Fibroblast of skin of right biceps (primary cell): Measurements from ENCODE around the gene POLR3B.
"Not testable (repeated sequence)": the region's sequence is repeated elsewhere in the genome, so short reads cannot be mapped to it uniquely, and the experiment has no call there.

Experiments used
- DNase-seq: peaks from one replicate; pipeline ENCODE4 v3.0.0-alpha.2; 2013

The POLR3B gene

GRCh38 chr12:106357549-106358395 lies at the start of gene POLR3B:
TSS of gene POLR3B (plus strand) at chr12:106357748. CDS start at chr12:106357880, 132 bp downstream.
- DNase-seq: peak; percentile 96

GRCh38 chr12:106308121-106308520 lies 49.4 kb upstream of the POLR3B start:
- no peak for DNase-seq

GRCh38 chr12:106308611-106309010 lies 48.9 kb upstream of the POLR3B start:
- DNase-seq: no peak

GRCh38 chr12:106309671-106310505 lies 47.7 kb upstream of the POLR3B start:
- peak; percentile 81 for DNase-seq

GRCh38 chr12:106310687-106311086 lies 46.9 kb upstream of the POLR3B start:
- no peak for DNase-seq

- DNase-seq: no peak
Measured at GRCh38 chr12:106311139-106311538, 46.4 kb upstream of the POLR3B start.

- DNase-seq: not testable (repeated sequence)
Measured at GRCh38 chr12:106313413-106313812, 44.1 kb upstream of the POLR3B start.

GRCh38 chr12:106315523-106315922 lies 42.0 kb upstream of the POLR3B start:
- no peak for DNase-seq

- no peak for DNase-seq
Measured at GRCh38 chr12:106317406-106318082, 40.0 kb upstream of the POLR3B start.

GRCh38 chr12:106321139-106321850 lies 36.3 kb upstream of the POLR3B start:
- no peak for DNase-seq

- DNase-seq: no peak
Measured at GRCh38 chr12:106323537-106323936, 34.0 kb upstream of the POLR3B start.

- DNase-seq: no peak
Measured at GRCh38 chr12:106327309-106327869, 30.2 kb upstream of the POLR3B start.

- DNase-seq: no peak
Measured at GRCh38 chr12:106328735-106329134, 28.8 kb upstream of the POLR3B start.

- no peak for DNase-seq
Measured at GRCh38 chr12:106329231-106329982, 28.1 kb upstream of the POLR3B start.

GRCh38 chr12:106331599-106331998 lies 25.9 kb upstream of the POLR3B start:
- DNase-seq: no peak

- no peak for DNase-seq
Measured at GRCh38 chr12:106332536-106332935, 25.0 kb upstream of the POLR3B start.

- DNase-seq: no peak
Measured at GRCh38 chr12:106333010-106333409, 24.5 kb upstream of the POLR3B start.

GRCh38 chr12:106333756-106334155 lies 23.8 kb upstream of the POLR3B start:
- no peak for DNase-seq

- peak; percentile 47 for DNase-seq
Measured at GRCh38 chr12:106341086-106341877, 16.3 kb upstream of the POLR3B start.

GRCh38 chr12:106342397-106343213 lies 14.9 kb upstream of the POLR3B start:
- peak; percentile 65 for DNase-seq
